ENCODE measurements around the gene INPP5D. TPM values are rescaled to one million over a fixed set of nuclear protein-coding genes. Genes with fewer than 3 reads are reported as not detected.

Gene INPP5D
- polyA plus RNA-seq, 1 donor (not counting 4 experiments of a cell fraction or from before 2014, with no cell fraction given): 7.5 TPM

DNA sequence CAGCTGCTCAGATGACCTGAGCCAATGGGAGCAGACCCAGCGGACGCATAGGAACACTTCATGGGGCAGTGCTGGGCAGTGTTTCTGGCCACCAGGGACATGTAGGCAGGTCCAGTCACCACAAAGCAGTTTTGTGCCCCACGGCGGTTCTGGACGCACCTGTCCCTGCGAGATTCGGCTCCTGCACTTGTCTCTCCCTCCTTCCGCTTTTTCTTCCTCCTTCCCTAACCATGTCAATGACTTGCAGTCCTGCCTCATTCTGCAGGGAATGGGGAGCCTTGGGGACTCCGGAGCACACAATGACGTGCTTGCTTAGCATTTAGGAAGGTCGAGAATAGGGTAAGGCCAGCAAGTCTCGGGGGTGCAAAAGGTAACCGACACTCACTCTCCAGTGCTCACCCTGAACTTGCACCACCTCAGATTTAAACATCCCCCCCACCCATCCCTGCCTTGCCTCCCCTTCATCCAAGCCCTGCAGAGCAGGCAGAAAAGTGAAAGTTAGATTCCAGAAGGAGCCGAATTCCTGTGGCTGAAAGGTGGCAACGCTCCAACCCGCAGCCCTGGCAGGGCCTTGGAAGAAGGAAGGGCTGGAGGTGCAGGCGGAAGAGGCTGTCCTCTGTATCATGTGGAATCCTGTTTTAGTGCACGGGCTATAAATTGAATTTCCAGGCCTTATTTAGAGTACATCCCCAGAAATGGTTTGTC is 150.9 kb downstream of the INPP5D start:
- peaks cover 0 to 2% of the 10 kb centered on the region in 2 experiments for H3K36me3 ChIP-seq (ENCODE audit: control insufficient read depth in 2 of 2, extremely low read depth in 1 of 2, insufficient read depth in 2 of 2, low read length in 2 of 2)
- H3K9ac ChIP-seq (ENCODE audit: control insufficient read depth, extremely low read depth, insufficient read depth, low read length): no peak overlapping the region
- H3K9me3 ChIP-seq (ENCODE audit: control insufficient read depth, low read depth, low read length): peaks cover 5% of the 10 kb centered on the region
- H4K20me1 ChIP-seq (ENCODE audit: control insufficient read depth, extremely low read depth, insufficient read depth, low read length): no peaks in the 10 kb centered on the region
- DNase-seq (ENCODE audit: low read depth, low spot score): peak; percentile 48
- H3K4me2 ChIP-seq (ENCODE audit: control insufficient read depth, extremely low read depth, insufficient read depth, low read depth, low read length): peak overlapping the region; percentile 40
- H2AFZ ChIP-seq (ENCODE audit: control insufficient read depth, low read length): no peak overlapping the region
- no peaks in the 10 kb centered on the region for H3K79me2 ChIP-seq (ENCODE audit: control insufficient read depth, insufficient read depth, low read length)
- dilution Hi-C loops (cut with MboI; ENCODE audit: extremely low pct_ligation_motif_present, low sequenced_read_pairs): no loop called here
- H3K4me1 ChIP-seq (ENCODE audit: control insufficient read depth, extremely low read depth, insufficient read depth, low read length): peaks cover 45% of the 10 kb centered on the region
- H3K9me1 ChIP-seq (ENCODE audit: control insufficient read depth, extremely low read depth, insufficient read depth, low read length): no peaks in the 10 kb centered on the region
- peak; percentile 98 for FAIRE-seq
- no peak overlapping the region for H3K4me3 ChIP-seq (ENCODE audit: control insufficient read depth in 2 of 3, extremely low read depth in 1 of 3, insufficient read depth in 2 of 3, low read depth in 1 of 3, low read length in 3 of 3)
- peaks cover 8% of the 10 kb centered on the region for H3K27me3 ChIP-seq (ENCODE audit: control insufficient read depth, extremely low read depth, insufficient read depth, low read length)
- TF ChIP-seq, protein P1, sequence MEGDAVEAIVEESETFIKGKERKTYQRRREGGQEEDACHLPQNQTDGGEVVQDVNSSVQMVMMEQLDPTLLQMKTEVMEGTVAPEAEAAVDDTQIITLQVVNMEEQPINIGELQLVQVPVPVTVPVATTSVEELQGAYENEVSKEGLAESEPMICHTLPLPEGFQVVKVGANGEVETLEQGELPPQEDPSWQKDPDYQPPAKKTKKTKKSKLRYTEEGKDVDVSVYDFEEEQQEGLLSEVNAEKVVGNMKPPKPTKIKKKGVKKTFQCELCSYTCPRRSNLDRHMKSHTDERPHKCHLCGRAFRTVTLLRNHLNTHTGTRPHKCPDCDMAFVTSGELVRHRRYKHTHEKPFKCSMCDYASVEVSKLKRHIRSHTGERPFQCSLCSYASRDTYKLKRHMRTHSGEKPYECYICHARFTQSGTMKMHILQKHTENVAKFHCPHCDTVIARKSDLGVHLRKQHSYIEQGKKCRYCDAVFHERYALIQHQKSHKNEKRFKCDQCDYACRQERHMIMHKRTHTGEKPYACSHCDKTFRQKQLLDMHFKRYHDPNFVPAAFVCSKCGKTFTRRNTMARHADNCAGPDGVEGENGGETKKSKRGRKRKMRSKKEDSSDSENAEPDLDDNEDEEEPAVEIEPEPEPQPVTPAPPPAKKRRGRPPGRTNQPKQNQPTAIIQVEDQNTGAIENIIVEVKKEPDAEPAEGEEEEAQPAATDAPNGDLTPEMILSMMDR (optimal IDR thresholded peaks at IDR 0.05 in 1 of 3, IDR thresholded peaks at IDR 0.05 in 1 of 3, conservative IDR thresholded peaks at IDR 0.05 in 1 of 3; ENCODE audit: extremely low read depth in 1 of 3, insufficient read depth in 2 of 3, low read length in 3 of 3): no peak
- TF ChIP-seq EZH2 (IDR thresholded peaks at IDR 0.05; ENCODE audit: low read length): no peak
- no peak overlapping the region for H3K27ac ChIP-seq (ENCODE audit: control insufficient read depth, insufficient read depth, low read length)

GRCh38 chr2:233211548-233211895 is 151.4 kb downstream of the INPP5D start:
- dilution Hi-C loops (cut with MboI; ENCODE audit: extremely low pct_ligation_motif_present, low sequenced_read_pairs): no loop called here

More at GRCh38 chr2:233211548-233211895, 151.4 kb downstream of the INPP5D start:
- H3K9ac ChIP-seq (ENCODE audit: control insufficient read depth, extremely low read depth, insufficient read depth, low read length): no peak overlapping the region
- peaks cover 0 to 2% of the 10 kb centered on the region in 2 experiments for H3K36me3 ChIP-seq (ENCODE audit: control insufficient read depth in 2 of 2, extremely low read depth in 1 of 2, insufficient read depth in 2 of 2, low read length in 2 of 2)
- H3K4me3 ChIP-seq (ENCODE audit: control insufficient read depth in 2 of 3, extremely low read depth in 1 of 3, insufficient read depth in 2 of 3, low read depth in 1 of 3, low read length in 3 of 3): no peak overlapping the region
- H3K9me1 ChIP-seq (ENCODE audit: control insufficient read depth, extremely low read depth, insufficient read depth, low read length): no peaks in the 10 kb centered on the region
- H4K20me1 ChIP-seq (ENCODE audit: control insufficient read depth, extremely low read depth, insufficient read depth, low read length): no peaks in the 10 kb centered on the region
- H3K9me3 ChIP-seq (ENCODE audit: control insufficient read depth, low read depth, low read length): peaks cover 5% of the 10 kb centered on the region
- DNase-seq (ENCODE audit: low read depth, low spot score) (no peak), FAIRE-seq (no peak)
- H3K4me1 ChIP-seq (ENCODE audit: control insufficient read depth, extremely low read depth, insufficient read depth, low read length): peaks cover 45% of the 10 kb centered on the region
- no peak for TF ChIP-seq EZH2 (IDR thresholded peaks at IDR 0.05; ENCODE audit: low read length)
- TF ChIP-seq, protein P1 (optimal IDR thresholded peaks at IDR 0.05 in 1 of 3, IDR thresholded peaks at IDR 0.05 in 1 of 3, conservative IDR thresholded peaks at IDR 0.05 in 1 of 3; ENCODE audit: extremely low read depth in 1 of 3, insufficient read depth in 2 of 3, low read length in 3 of 3): no peak
- H3K27ac ChIP-seq (ENCODE audit: control insufficient read depth, insufficient read depth, low read length): no peak overlapping the region
- H3K79me2 ChIP-seq (ENCODE audit: control insufficient read depth, insufficient read depth, low read length): no peaks in the 10 kb centered on the region
- H3K4me2 ChIP-seq (ENCODE audit: control insufficient read depth, extremely low read depth, insufficient read depth, low read depth, low read length): peak overlapping the region; percentile 25
- H2AFZ ChIP-seq (ENCODE audit: control insufficient read depth, low read length): no peak overlapping the region
- H3K27me3 ChIP-seq (ENCODE audit: control insufficient read depth, extremely low read depth, insufficient read depth, low read length): peaks cover 8% of the 10 kb centered on the region
